Right cardiac atrium (tissue), 5 donors: ENCODE measurements around the gene ETS2. TPM values are rescaled to one million over a fixed set of nuclear protein-coding genes. Genes with fewer than 3 reads are reported as not detected.
"Not testable (repeated sequence)": the region's sequence is repeated elsewhere in the genome, so short reads cannot be mapped to it uniquely, and the experiment has no call there.

Experiments used
- ATAC-seq, 2 donors: fragments of 200-7000 bp; cut with Tn5 transposase; one replicate each; pipeline versions ENCODE4 v1.8.0 to v1.9.1; 2020; ENCODE audit warnings: moderate library complexity in 2 of 2, mild to moderate bottlenecking in 1 of 2
- DNase-seq, 3 donors: peaks; one replicate each; pipeline ENCODE4 v3.0.0-alpha.2; 2020
- H3K27ac ChIP-seq: one replicate; pipeline ENCODE4 v1.5.1; 2013; ENCODE audit warnings: mild to moderate bottlenecking, low read length, control low read depth, moderate library complexity
- H3K27me3 ChIP-seq: one replicate; pipeline ENCODE4 v1.6.1; 2013; ENCODE audit not compliant: control insufficient read depth, insufficient read depth
- H3K4me1 ChIP-seq: one replicate; pipeline ENCODE4 v1.6.1; 2013; ENCODE audit warnings: low read length; ENCODE audit not compliant: control insufficient read depth, insufficient read depth
- H3K4me3 ChIP-seq: one replicate; pipeline ENCODE4 v1.5.1; 2013; ENCODE audit warnings: low read length, control low read depth
- H3K9me3 ChIP-seq: one replicate; pipeline ENCODE4 v1.6.1; 2013; ENCODE audit warnings: low read length; ENCODE audit not compliant: control insufficient read depth
- WGBS: extraction: QIAGEN DNeasy Blood & Tissue Kit; methylation state at CpG from one replicate; pipeline ENCODE4 v1.1.7; 2013; 5-methylcytosine and 5-hydroxymethylcytosine counted together
- intact Hi-C, 4 donors: fragments of 100-400 bp; cut with DNase I; formaldehyde crosslinking; loops; one replicate each; pipeline versions ENCODE4 v1.11.0 to v1.14.0; 2022 to 2023
- polyA plus RNA-seq: library from polyadenylated mRNA; stranded (reverse); fragments of 200-250 nt; gene quantifications from one replicate; pipeline ENCODE4 v1.2.3, GENCODE V29; 2013
- total RNA-seq, 4 donors: library from RNA; stranded (reverse); fragmentation: NEBNext Ultra II Directional; extraction: Animal tissue kit (Norgen Biotek cat#: 25700); gene quantifications; one replicate each; pipeline ENCODE4 v1.2.1, GENCODE V29; 2021
- donor health status: healthy with polysubstance abuse.
- donor health status: DM: no; HTN: yes; CAD: no.
- donor health status: DM: no; HTN: no; CAD: no.
- donor health status: DM: no; HTN: yes; CAD: no; lungs with severe emphysema.
- donor health status: DM: yes; HTN: yes; CAD: no.

ETS2 gene
- total and polyA plus RNA-seq, 5 donors, result 29.7 to 76.3 (median 44.4) TPM

DNA sequence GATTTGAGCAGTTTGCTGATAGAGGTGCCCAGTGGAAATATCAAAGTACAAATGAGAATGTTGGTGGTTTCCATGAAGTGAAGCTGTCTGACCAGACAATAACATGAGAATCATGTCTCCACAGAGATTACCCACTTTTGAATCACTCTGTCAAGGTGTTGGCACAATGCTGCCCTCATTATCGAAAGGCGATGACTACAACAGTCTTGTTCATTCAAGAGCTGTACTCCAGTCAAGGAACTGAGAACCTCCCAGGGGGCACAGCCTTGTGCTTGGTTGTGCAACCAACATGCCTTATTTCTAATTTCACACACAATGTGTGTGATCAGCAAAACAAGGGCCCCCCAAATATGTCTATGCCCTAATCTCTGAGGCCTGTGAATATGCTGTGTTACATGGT is 35.7 kb downstream of the ETS2 start:
- no peaks in the 10 kb centered on the region for H3K9me3 ChIP-seq
- WGBS, result 95% methylated on average over 2 of the region's 2 CpGs
- intact Hi-C loops, result no loop called here
- H3K27ac ChIP-seq, result no peak overlapping the region
- H3K4me3 ChIP-seq, result no peak overlapping the region
- ATAC-seq (no peak), DNase-seq (no peak)
- no peaks in the 10 kb centered on the region for H3K27me3 ChIP-seq
- H3K4me1 ChIP-seq, result no peaks in the 10 kb centered on the region

DNA sequence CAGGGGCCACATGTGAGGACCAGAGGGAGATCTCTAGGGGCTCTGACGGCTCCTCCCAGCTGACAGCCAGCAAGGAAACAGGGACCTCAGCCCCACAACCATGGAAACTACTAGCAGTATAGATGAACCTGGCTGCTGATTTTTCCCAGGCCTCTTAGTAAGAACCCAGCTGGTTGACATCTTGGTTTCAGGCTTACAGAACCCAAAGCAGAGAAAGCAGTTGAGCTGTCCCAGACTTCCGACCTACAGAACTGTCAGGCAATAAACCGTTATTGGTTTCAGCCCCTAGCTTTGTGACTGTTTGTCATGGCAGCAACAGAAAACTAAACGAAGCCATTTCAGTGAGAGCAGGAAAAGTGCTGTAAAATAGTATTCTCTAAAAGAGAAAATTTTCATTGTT is 36.4 kb downstream of the ETS2 start:
- no peaks in the 10 kb centered on the region for H3K27me3 ChIP-seq
- WGBS, result 82% methylated on average over 4 of the region's 4 CpGs
- H3K9me3 ChIP-seq, result no peaks in the 10 kb centered on the region
- no peak overlapping the region for H3K27ac ChIP-seq
- no peak overlapping the region for H3K4me3 ChIP-seq
- DNase-seq (no peak), ATAC-seq (no peak)
- intact Hi-C loops, result no loop called here
- H3K4me1 ChIP-seq, result no peaks in the 10 kb centered on the region

DNA sequence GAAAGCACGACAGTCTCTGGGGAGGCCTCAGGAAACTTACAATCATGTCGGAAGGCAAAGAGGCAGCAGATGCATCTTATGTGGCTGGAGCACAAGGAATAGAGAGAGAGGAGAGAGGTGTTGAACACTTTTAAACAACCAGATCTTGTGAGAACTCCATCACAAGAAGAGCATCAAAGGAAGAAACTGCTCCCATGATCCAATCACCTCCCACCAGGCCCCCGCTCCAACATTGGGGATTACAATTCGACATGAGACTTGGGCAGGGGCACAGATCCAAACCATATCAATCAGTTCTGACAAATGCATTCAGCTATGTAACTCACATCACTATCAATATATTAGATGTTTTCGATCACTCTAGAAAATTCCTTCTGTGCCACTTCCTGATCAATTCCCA is 37.6 kb downstream of the ETS2 start:
- ATAC-seq (no peak), DNase-seq (no peak)
- no peaks in the 10 kb centered on the region for H3K4me1 ChIP-seq
- intact Hi-C loops, result no loop called here
- H3K9me3 ChIP-seq, result no peaks in the 10 kb centered on the region
- H3K4me3 ChIP-seq, result no peak overlapping the region
- H3K27me3 ChIP-seq, result no peaks in the 10 kb centered on the region
- WGBS, result 92% methylated on average over 5 of the region's 5 CpGs
- no peak overlapping the region for H3K27ac ChIP-seq

DNA sequence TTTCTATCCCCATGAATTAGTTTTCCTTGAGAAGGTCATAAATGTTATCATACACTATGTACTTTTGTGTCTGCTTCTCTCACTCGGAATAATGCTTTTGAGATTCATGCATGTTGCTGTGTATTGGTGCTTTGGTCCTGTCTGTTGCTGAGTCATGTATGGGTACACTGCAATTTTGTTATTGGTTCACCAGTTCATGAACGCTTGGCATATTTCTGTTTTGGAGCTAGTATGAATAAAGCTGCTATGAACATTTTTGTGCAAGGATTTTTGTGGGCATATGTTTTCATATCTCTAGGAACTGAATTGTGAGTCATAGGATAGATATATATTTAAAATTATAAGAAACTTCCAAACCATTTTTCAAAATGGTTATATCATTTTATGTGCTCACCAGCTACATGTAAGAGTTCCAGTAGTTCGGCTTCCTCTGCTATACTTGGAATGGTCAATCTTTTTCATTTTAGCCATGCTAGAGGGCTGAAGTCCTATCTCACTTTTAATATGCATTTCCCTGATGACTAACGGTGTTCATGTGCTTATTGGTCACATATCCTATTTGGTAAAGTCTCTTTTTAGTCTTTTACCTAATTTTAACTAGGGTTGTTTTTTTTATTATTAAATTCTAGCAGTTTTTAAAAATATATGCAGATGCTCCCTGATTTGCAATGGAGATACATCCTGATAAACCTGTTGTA is 38.2 kb downstream of the ETS2 start:
- H3K9me3 ChIP-seq, result no peaks in the 10 kb centered on the region
- H3K27me3 ChIP-seq, result no peaks in the 10 kb centered on the region
- ATAC-seq (no peak), DNase-seq (no peak)
- intact Hi-C loops, result no loop called here
- no peak overlapping the region for H3K27ac ChIP-seq
- WGBS, result 85% methylated on average over 4 of the region's 4 CpGs
- no peak overlapping the region for H3K4me3 ChIP-seq
- no peaks in the 10 kb centered on the region for H3K4me1 ChIP-seq

DNA sequence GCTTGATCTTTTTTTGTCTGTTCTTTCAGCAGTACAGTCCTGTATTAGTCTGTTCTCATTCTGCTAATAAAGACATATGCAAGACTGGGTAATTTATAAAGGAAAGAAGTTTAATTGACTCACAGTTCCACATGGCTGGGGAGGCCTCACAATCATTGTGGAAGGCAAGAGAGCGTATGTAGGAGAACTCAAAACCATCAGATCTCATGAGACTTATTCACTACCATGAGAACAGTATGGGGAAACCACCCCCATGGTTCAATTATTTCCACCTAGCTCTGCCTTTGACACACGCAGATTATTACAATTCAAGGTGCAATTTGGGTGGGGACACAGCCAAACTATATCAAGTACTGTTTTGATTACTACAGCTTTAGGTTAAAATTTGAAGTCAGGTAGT is 39.6 kb downstream of the ETS2 start:
- H3K4me1 ChIP-seq, H3K27me3 ChIP-seq, H3K9me3 ChIP-seq, ATAC-seq, intact Hi-C loops, H3K27ac ChIP-seq, DNase-seq, H3K4me3 ChIP-seq: not testable (repeated sequence)
- 95% methylated on average over 2 of the region's 2 CpGs for WGBS

DNA sequence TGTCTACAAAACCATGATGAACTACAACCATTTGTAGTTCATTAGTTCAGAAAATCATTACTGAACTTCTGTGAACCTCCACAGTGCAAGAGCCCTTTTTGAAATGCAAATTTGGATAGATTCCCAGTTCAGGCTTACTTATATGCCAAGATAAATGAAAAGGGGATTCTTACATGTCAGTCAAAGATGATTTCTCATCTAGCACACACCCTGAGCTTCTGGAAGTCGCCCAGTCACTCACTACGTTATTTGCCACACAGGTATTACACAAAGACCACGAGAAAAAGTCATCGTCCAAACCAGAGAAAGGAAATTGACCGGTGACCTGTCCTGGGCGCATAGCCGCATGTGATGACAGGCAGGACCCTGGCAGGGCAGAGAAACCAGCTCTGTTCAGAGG is 41.8 kb downstream of the ETS2 start:
- Histone ChIP-seq H3K27me3 (no peaks in the 10 kb centered on the region), H3K27ac (no peak overlapping the region), H3K4me3 (no peak overlapping the region), H3K9me3 (no peaks in the 10 kb centered on the region), H3K4me1 (no peaks in the 10 kb centered on the region)
- intact Hi-C loops, result no loop called here
- 56% methylated on average over 7 of the region's 7 CpGs for WGBS
- peak in 1 of 2 donors; percentile 52 for ATAC-seq
- no peak for DNase-seq

DNA sequence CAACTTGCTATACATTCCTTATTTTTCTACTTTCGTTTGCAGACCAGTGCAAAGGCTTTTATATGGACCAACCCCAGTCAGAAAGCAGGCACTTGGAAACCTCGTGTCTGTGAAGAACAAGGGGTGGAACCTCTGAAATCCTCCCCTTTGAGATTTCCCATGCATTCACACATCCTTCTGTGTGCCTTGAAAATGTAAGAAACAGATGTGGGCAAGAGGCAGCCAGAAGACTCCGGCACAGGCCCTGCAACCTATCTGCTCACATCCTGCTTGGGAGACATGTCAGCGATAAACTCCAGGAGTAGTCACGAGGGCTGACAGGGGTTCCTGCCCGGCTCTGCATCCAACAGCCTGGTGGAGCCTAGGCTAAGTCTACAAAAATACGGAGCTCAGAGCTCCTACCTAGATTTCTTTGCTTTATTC is 42.5 kb downstream of the ETS2 start:
- Histone ChIP-seq H3K27ac (no peak overlapping the region), H3K4me1 (no peaks in the 10 kb centered on the region), H3K9me3 (no peaks in the 10 kb centered on the region), H3K4me3 (no peak overlapping the region), H3K27me3 (no peaks in the 10 kb centered on the region)
- 40% methylated on average over 7 of the region's 7 CpGs for WGBS
- peak in 1 of 3 donors; percentile 64 for DNase-seq
- peak; percentile 85 to 86 for ATAC-seq
- intact Hi-C loops, result no loop called here

DNA sequence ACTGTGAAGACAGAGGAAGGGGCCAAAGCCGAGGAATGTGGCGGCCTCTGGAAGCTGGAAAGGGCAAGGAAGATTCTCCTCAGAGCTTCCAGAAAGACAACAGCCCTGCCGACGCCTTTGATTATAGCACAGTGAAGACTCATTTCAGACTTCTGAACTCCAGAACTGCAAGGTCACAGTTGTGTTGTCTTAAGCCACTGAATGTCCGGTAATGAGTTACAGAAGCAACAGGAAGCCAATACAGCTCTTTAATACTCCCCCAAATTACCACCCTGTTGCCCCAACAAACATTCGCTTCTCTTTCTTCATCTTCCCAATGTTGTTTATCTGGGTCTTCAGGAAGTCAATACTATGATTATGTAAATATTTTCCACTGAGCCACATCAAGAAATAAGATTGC is 44.0 kb downstream of the ETS2 start:
- Histone ChIP-seq H3K27ac (no peak overlapping the region), H3K4me1 (no peaks in the 10 kb centered on the region), H3K27me3 (no peaks in the 10 kb centered on the region), H3K4me3 (no peak overlapping the region), H3K9me3 (no peaks in the 10 kb centered on the region)
- intact Hi-C loops, result loop anchor here in 1 of 4 donors (10.0 kb wide), 1 partner anchor 65 kb away; no protein-coding TSS in a partner anchor
- ATAC-seq (peak in 1 of 2 donors; percentile 57), DNase-seq (no peak)
- WGBS, result 51% methylated on average over 6 of the region's 6 CpGs

DNA sequence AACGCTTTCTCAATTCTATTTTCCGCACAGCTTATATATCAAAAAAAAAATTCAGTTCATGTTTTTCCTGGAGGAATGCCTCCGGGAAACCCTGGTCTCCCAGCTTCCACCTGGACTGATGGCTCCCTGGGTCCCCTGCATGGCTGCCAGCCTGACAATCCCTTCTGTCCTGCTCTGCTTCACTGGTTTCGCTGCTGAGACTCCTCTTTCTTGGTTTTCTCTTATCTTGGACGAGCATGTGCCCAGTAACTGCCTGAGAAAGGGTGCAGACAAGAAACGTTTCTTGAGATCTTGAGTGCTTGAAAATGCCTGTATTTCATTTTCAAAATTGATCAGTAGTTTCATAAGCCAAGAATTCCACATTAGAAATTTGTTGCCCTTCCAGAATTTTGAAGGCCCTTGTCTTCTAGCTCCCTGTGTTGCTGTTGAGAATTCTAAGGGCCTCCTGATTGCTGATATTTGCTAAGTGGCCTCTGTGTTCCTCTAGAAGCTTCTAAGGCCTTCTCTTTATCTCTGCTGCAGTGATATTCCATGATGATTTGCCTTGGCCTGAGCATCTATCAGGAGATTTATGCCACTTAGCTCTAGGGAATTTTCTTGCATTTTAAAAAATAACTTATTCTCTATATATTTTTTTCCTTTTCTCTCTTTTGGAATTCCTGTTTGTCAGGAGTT is 44.7 kb downstream of the ETS2 start:
- ATAC-seq, result no peak
- no peaks in the 10 kb centered on the region for H3K9me3 ChIP-seq
- no peak for DNase-seq
- no peaks in the 10 kb centered on the region for H3K4me1 ChIP-seq
- no peaks in the 10 kb centered on the region for H3K27me3 ChIP-seq
- intact Hi-C loops, result loop anchor here in 1 of 4 donors (10.0 kb wide), 1 partner anchor 64 kb away; no protein-coding TSS in a partner anchor
- H3K4me3 ChIP-seq, result no peak overlapping the region
- H3K27ac ChIP-seq, result no peak overlapping the region
- WGBS, result 82% methylated on average over 6 of the region's 6 CpGs

DNA sequence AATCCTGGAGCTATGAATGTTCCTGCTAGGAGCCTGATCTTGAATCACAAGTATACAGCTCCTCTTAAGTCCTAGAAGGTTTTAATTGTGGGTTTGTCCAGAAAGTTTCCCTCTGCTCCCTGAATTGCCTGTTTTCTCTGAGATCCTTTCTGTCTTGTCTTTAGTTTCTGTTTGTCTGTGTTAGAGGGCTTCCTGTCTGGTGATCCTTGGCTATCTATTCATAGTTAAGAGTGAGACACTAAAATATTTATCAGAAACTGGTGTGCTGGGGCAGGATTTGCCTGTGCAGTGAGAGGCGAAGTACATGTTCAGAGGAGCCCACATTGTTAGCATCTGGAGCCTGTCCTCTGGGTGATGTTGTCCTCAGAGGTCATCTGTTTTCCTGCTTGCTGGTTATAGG is 45.4 kb downstream of the ETS2 start:
- Histone ChIP-seq H3K9me3 (no peaks in the 10 kb centered on the region), H3K4me1 (no peaks in the 10 kb centered on the region), H3K27ac (no peak overlapping the region), H3K27me3 (no peaks in the 10 kb centered on the region), H3K4me3 (no peak overlapping the region)
- no peak for ATAC-seq
- WGBS, result 94% methylated on average over 1 of the region's 1 CpG
- no peak for DNase-seq
- intact Hi-C loops, result loop anchor here in 1 of 4 donors (10.0 kb wide), 1 partner anchor 64 kb away; no protein-coding TSS in a partner anchor

DNA sequence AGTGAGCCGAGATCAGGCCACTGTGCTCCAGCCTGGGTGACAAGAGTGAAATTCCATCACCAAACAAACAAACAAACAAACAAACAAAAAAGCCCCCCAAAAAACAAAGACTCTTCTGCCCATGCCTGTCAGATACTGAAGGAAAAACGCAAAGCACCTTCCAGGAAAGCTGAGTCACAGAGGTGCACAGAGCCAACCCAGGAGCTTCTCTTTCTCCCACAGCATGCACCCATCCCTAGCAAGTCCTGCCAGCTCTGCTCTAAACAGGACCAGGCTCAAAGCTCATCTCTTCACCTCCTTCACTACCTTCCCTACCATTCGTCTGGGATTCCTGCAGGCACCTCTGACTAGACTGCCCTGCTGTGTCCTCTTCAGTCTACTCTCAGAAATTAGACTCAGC is 46.5 kb downstream of the ETS2 start:
- no peak for DNase-seq
- Histone ChIP-seq H3K4me3 (no peak overlapping the region), H3K4me1 (no peaks in the 10 kb centered on the region), H3K27ac (no peak overlapping the region), H3K9me3 (no peaks in the 10 kb centered on the region), H3K27me3 (no peaks in the 10 kb centered on the region)
- WGBS, result 93% methylated on average over 3 of the region's 3 CpGs
- ATAC-seq, result no peak
- intact Hi-C loops, result loop anchor here in 1 of 4 donors (10.0 kb wide), 1 partner anchor 63 kb away; no protein-coding TSS in a partner anchor
